Measurements from ENCODE around the gene TNIP2.

TNIP2 gene

GRCh38 chr4:2715426-2715825, 40.7 kb downstream of the TNIP2 start:
- peaks cover 5% of the 10 kb centered on the region for H3K4me1 ChIP-seq (ENCODE audit: insufficient read depth, insufficient read length)
- no peak overlapping the region for H3K9ac ChIP-seq (ENCODE audit: insufficient read length, low read depth)
- H3K36me3 ChIP-seq (ENCODE audit: insufficient read depth, insufficient read length, low read length), result peaks cover 60% of the 10 kb centered on the region
- no peaks in the 10 kb centered on the region for H3K27me3 ChIP-seq (ENCODE audit: insufficient read depth, insufficient read length)
- DNase-seq (ENCODE audit: low read depth, low spot score), result no peak
- no peaks in the 10 kb centered on the region for H3K9me3 ChIP-seq (ENCODE audit: insufficient read depth, low read length)
- no peak for TF ChIP-seq SUZ12 (IDR thresholded peaks at IDR 0.05; ENCODE audit: extremely low read depth, insufficient read depth, insufficient read length)
- TF ChIP-seq ZNF274 (IDR thresholded peaks at IDR 0.05; ENCODE audit: low read depth, low read length), result no peak
- no peak for TF ChIP-seq YY1 (IDR thresholded peaks at IDR 0.05; ENCODE audit: insufficient read depth, insufficient read length)
- no peak overlapping the region for H3K4me3 ChIP-seq (ENCODE audit: insufficient read length, low read depth)

GRCh38 chr4:2714918-2715317, 41.2 kb downstream of the TNIP2 start:
- H3K27me3 ChIP-seq (ENCODE audit: insufficient read depth, insufficient read length), result no peaks in the 10 kb centered on the region
- H3K9me3 ChIP-seq (ENCODE audit: insufficient read depth, low read length), result no peaks in the 10 kb centered on the region

DNA sequence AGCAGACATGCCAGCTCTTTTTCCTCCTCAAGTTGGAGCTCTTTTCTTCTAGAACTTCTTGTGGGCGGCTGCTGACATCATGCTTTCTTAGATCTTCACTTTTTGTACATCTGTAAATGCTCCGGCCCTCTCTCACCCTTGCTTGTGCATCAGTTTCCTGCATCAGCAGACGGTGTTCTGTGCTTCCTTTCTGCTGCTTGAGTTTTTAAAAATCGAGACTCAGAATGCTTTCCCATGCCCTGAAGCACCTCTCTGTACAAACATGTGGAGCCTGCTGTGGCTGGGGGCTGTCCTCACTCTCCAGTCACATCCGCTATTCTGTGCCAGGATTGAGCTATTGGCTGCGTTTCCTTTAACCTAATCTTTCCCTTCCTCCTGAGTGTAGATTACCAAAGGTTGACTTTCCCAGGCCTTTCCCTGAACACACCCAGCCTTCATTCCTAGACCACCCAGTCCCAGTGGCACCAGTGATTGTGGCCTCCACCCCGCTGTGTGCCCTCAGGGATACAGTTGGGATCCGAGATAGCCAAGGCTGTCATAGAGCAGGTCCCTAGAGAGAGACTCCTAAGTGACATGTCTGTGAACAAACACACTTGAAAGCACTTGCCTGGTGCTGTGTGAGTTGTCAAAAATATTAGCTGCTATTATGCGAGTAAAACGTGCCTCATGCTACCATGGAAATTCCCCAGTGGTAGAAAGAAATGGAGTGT, 41.9 kb downstream of the TNIP2 start:
- TF ChIP-seq SUZ12 (IDR thresholded peaks at IDR 0.05; ENCODE audit: extremely low read depth, insufficient read depth, insufficient read length) (no peak), ZNF274 (IDR thresholded peaks at IDR 0.05; ENCODE audit: low read depth, low read length) (no peak), YY1 (IDR thresholded peaks at IDR 0.05; ENCODE audit: insufficient read depth, insufficient read length) (no peak)
- no peak overlapping the region for H3K9ac ChIP-seq (ENCODE audit: insufficient read length, low read depth)
- peaks cover 48% of the 10 kb centered on the region for H3K36me3 ChIP-seq (ENCODE audit: insufficient read depth, insufficient read length, low read length)
- H3K27me3 ChIP-seq (ENCODE audit: insufficient read depth, insufficient read length), result no peaks in the 10 kb centered on the region
- no peak overlapping the region for H3K4me3 ChIP-seq (ENCODE audit: insufficient read length, low read depth)
- H3K9me3 ChIP-seq (ENCODE audit: insufficient read depth, low read length), result no peaks in the 10 kb centered on the region
- peaks cover 5% of the 10 kb centered on the region for H3K4me1 ChIP-seq (ENCODE audit: insufficient read depth, insufficient read length)
- no peak for DNase-seq (ENCODE audit: low read depth, low spot score)

More at GRCh38 chr4:2714918-2715317, 41.2 kb downstream of the TNIP2 start:
- H3K4me3 ChIP-seq (ENCODE audit: insufficient read length, low read depth), result no peak overlapping the region
- H3K36me3 ChIP-seq (ENCODE audit: insufficient read depth, insufficient read length, low read length), result peaks cover 55% of the 10 kb centered on the region
- peaks cover 5% of the 10 kb centered on the region for H3K4me1 ChIP-seq (ENCODE audit: insufficient read depth, insufficient read length)
- DNase-seq (ENCODE audit: low read depth, low spot score), result no peak
- no peak overlapping the region for H3K9ac ChIP-seq (ENCODE audit: insufficient read length, low read depth)
- TF ChIP-seq ZNF274 (IDR thresholded peaks at IDR 0.05; ENCODE audit: low read depth, low read length) (no peak), SUZ12 (IDR thresholded peaks at IDR 0.05; ENCODE audit: extremely low read depth, insufficient read depth, insufficient read length) (no peak), YY1 (IDR thresholded peaks at IDR 0.05; ENCODE audit: insufficient read depth, insufficient read length) (no peak)

DNA sequence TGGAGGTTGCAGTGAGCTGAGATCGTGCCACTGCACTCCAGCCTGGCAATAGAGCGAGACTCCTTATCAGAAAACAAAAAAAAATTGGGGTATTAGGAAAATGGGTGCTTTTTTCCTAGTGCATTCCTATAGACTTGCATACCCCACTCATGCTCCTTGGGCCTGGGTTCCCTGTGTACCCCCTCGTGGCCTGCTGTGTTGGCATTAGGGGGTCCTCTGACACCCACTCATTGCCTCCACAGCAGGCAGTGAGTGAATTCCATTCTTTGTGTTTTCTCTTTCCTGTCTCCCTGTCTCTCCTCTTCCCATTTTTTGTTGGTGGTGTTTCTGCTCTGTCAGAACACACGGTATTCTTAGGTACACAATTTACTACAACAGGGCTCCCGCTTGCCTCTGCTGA, 42.8 kb downstream of the TNIP2 start:
- Histone ChIP-seq H3K36me3 (ENCODE audit: insufficient read depth, insufficient read length, low read length) (peaks cover 39% of the 10 kb centered on the region), H3K9me3 (ENCODE audit: insufficient read depth, low read length) (no peaks in the 10 kb centered on the region), H3K4me3 (ENCODE audit: insufficient read length, low read depth) (no peak overlapping the region), H3K9ac (ENCODE audit: insufficient read length, low read depth) (no peak overlapping the region), H3K4me1 (ENCODE audit: insufficient read depth, insufficient read length) (peaks cover 5% of the 10 kb centered on the region), H3K27me3 (ENCODE audit: insufficient read depth, insufficient read length) (no peaks in the 10 kb centered on the region)
- DNase-seq (ENCODE audit: low read depth, low spot score), result no peak
- no peak for TF ChIP-seq ZNF274 (IDR thresholded peaks at IDR 0.05; ENCODE audit: low read depth, low read length)
- TF ChIP-seq YY1 (IDR thresholded peaks at IDR 0.05; ENCODE audit: insufficient read depth, insufficient read length), result no peak
- TF ChIP-seq SUZ12 (IDR thresholded peaks at IDR 0.05; ENCODE audit: extremely low read depth, insufficient read depth, insufficient read length), result no peak

DNA sequence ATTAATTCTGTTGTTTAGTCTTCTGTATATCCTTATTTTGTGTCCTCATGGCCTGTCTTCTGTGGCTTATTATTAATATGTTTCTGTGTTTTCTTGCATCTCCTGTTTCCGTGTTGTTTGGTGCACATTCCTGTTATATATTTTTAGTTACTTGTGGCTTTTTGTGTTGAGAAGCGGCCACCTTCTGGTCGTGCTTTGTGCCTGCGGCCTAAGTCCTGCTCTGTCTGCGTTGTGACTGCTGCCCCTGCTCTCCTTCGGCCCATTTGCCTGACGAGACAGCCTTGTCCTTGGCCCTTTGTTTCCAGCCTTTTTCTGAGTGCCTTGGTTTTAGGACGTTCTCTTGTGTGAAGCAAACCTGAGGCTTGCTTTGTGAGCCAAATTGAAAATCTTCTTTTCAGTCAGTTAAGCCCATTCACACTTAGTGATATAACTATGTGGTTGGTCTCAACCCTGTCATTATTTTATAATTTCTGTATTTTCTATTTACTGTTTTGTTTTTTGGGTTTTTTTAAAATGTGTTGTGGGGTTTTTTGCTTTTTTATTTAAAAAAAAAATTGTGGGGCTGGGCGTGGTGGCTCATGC, 43.8 kb downstream of the TNIP2 start:
- TF ChIP-seq ZNF274 (IDR thresholded peaks at IDR 0.05; ENCODE audit: low read depth, low read length) (no peak), YY1 (IDR thresholded peaks at IDR 0.05; ENCODE audit: insufficient read depth, insufficient read length) (no peak), SUZ12 (IDR thresholded peaks at IDR 0.05; ENCODE audit: extremely low read depth, insufficient read depth, insufficient read length) (no peak)
- Histone ChIP-seq H3K4me1 (ENCODE audit: insufficient read depth, insufficient read length) (peaks cover 5% of the 10 kb centered on the region), H3K36me3 (ENCODE audit: insufficient read depth, insufficient read length, low read length) (peaks cover 38% of the 10 kb centered on the region), H3K9me3 (ENCODE audit: insufficient read depth, low read length) (no peaks in the 10 kb centered on the region), H3K9ac (ENCODE audit: insufficient read length, low read depth) (peak overlapping the region; percentile 8), H3K27me3 (ENCODE audit: insufficient read depth, insufficient read length) (no peaks in the 10 kb centered on the region), H3K4me3 (ENCODE audit: insufficient read length, low read depth) (no peak overlapping the region)
- DNase-seq (ENCODE audit: low read depth, low spot score), result peak; percentile 40

DNA sequence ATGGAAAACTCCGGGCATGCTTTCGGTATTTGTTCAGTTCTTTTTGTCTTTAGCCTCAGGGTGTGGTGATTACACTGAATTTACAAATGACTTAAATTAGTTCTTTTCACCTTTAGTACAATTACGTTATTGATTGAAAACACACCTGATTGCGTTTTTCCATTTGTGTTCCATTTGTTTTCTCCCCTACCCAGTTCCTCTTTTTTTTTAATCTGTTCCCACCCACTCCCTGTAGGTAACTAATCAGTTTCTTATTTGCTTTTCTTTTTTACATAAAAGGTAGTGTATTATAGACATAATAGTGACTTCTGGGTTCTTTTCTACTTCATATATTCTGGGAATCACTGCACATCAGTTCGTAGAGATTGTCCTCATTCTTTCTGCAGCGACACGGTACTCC, 53.4 kb downstream of the TNIP2 start:
- H3K36me3 ChIP-seq (ENCODE audit: insufficient read depth, insufficient read length, low read length), result peaks cover 74% of the 10 kb centered on the region
- TF ChIP-seq ZNF274 (IDR thresholded peaks at IDR 0.05; ENCODE audit: low read depth, low read length), result no peak
- no peaks in the 10 kb centered on the region for H3K4me1 ChIP-seq (ENCODE audit: insufficient read depth, insufficient read length)
- no peak overlapping the region for H3K9ac ChIP-seq (ENCODE audit: insufficient read length, low read depth)
- H3K9me3 ChIP-seq (ENCODE audit: insufficient read depth, low read length), result no peaks in the 10 kb centered on the region
- DNase-seq (ENCODE audit: low read depth, low spot score), result no peak
- no peak overlapping the region for H3K4me3 ChIP-seq (ENCODE audit: insufficient read length, low read depth)
- no peaks in the 10 kb centered on the region for H3K27me3 ChIP-seq (ENCODE audit: insufficient read depth, insufficient read length)

DNA sequence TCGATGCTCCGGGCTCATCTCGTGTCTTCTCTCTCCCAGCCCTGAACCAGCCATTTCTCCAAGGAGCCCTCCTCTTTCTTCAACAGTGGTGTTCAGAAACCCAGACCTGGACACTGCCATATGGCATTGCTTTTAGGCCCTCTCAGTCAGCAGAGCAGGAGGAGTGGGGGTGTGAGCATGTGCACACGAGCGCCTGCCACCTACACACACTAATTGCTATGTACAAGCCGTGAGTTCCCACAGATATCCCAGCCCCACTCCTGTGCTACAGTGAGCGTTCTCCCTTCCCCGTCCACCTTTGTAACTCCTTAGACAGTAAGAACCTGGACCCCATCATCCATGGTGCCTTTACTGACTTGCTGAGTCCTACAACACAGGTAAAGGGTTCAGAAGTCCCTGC, 53.8 kb downstream of the TNIP2 start:
- H3K4me3 ChIP-seq (ENCODE audit: insufficient read length, low read depth), result no peak overlapping the region
- TF ChIP-seq ZNF274 (IDR thresholded peaks at IDR 0.05; ENCODE audit: low read depth, low read length), result no peak
- TF ChIP-seq SUZ12 (IDR thresholded peaks at IDR 0.05; ENCODE audit: extremely low read depth, insufficient read depth, insufficient read length), result no peak
- TF ChIP-seq YY1 (IDR thresholded peaks at IDR 0.05; ENCODE audit: insufficient read depth, insufficient read length), result no peak
- H3K27me3 ChIP-seq (ENCODE audit: insufficient read depth, insufficient read length), result no peaks in the 10 kb centered on the region
- no peaks in the 10 kb centered on the region for H3K4me1 ChIP-seq (ENCODE audit: insufficient read depth, insufficient read length)
- H3K9ac ChIP-seq (ENCODE audit: insufficient read length, low read depth), result no peak overlapping the region
- no peak for DNase-seq (ENCODE audit: low read depth, low spot score)
- H3K9me3 ChIP-seq (ENCODE audit: insufficient read depth, low read length), result no peaks in the 10 kb centered on the region
- H3K36me3 ChIP-seq (ENCODE audit: insufficient read depth, insufficient read length, low read length), result peaks cover 78% of the 10 kb centered on the region

All from NT2/D1 (cell line).